HG03159 (cell line): ENCODE measurements around the gene MYOF.
A peak's percentile ranks its signal among the peaks of the same experiment; 100 is the strongest.

ENCODE experiments used
- ATAC-seq: cut with Tn5 transposase; IDR thresholded peaks from one replicate; pipeline ENCODE4 v1.9.1; 2021; ENCODE audit warnings: mild to moderate bottlenecking, moderate library complexity; ENCODE audit not compliant: unreplicated experiment

Gene MYOF

GRCh38 chr10:93482145-93482834 is at the start of gene MYOF:
TSS of gene MYOF (minus strand) at chr10:93482334. CDS start at chr10:93482194, 140 bp downstream.
- ATAC-seq, result peak; percentile 77

- ATAC-seq, result no peak
Observed at GRCh38 chr10:93518531-93518930, 36.4 kb upstream of the MYOF start.

- ATAC-seq, result no peak
Observed at GRCh38 chr10:93516006-93516380, 33.9 kb upstream of the MYOF start.

GRCh38 chr10:93515071-93516005 is 33.2 kb upstream of the MYOF start:
- no peak for ATAC-seq

- no peak for ATAC-seq
Observed at GRCh38 chr10:93514521-93514920, 32.4 kb upstream of the MYOF start.

GRCh38 chr10:93513091-93513490 is 31.0 kb upstream of the MYOF start:
- ATAC-seq, result no peak

GRCh38 chr10:93512565-93512964 is 30.4 kb upstream of the MYOF start:
- no peak for ATAC-seq

- ATAC-seq, result no peak
Observed at GRCh38 chr10:93509816-93510215, 27.7 kb upstream of the MYOF start.

GRCh38 chr10:93505075-93505474 is 22.9 kb upstream of the MYOF start:
- ATAC-seq, result no peak

- ATAC-seq, result peak; percentile 70
Observed at GRCh38 chr10:93503075-93503474, 20.9 kb upstream of the MYOF start.

GRCh38 chr10:93501650-93502049 is 19.5 kb upstream of the MYOF start:
- ATAC-seq, result no peak

GRCh38 chr10:93498166-93498565 is 16.0 kb upstream of the MYOF start:
- no peak for ATAC-seq

GRCh38 chr10:93496322-93497041 is 14.3 kb upstream of the MYOF start, which contains the start of gene CEP55:
TSS of gene CEP55 (plus strand) at chr10:93496612. CDS start at chr10:93500052, 3,440 bp downstream.
- peak; percentile 97 for ATAC-seq

- peak; percentile 25 for ATAC-seq
Observed at GRCh38 chr10:93495654-93496321, 13.7 kb upstream of the MYOF start.

GRCh38 chr10:93494494-93494893 is 12.4 kb upstream of the MYOF start:
- ATAC-seq, result no peak

- no peak for ATAC-seq
Observed at GRCh38 chr10:93493162-93493561, 11.0 kb upstream of the MYOF start.

- ATAC-seq, result no peak
Observed at GRCh38 chr10:93491602-93492121, 9.5 kb upstream of the MYOF start.

- ATAC-seq, result no peak
Observed at GRCh38 chr10:93488956-93489528, 6.9 kb upstream of the MYOF start.

- ATAC-seq, result no peak
Observed at GRCh38 chr10:93485690-93486089, 3.6 kb upstream of the MYOF start.

- ATAC-seq, result no peak
Observed at GRCh38 chr10:93481637-93482144, 443 bp downstream of the MYOF start.
